Duodenal mucosa (tissue), 2 donors: ENCODE data around the gene CLEC16A.

Source experiments
- H3K27ac ChIP-seq: one replicate; pipeline ENCODE4 v1.7.0; 2013; ENCODE audit warnings: low read depth, low read length
- H3K27me3 ChIP-seq, 2 donors: one replicate each; pipeline ENCODE4 v1.7.0; 2013; ENCODE audit warnings: low read length in 2 of 2, control low read depth in 1 of 2; ENCODE audit not compliant: insufficient read depth in 2 of 2, control insufficient read depth in 1 of 2
- H3K36me3 ChIP-seq, 2 donors: one replicate each; pipeline ENCODE4 v1.7.0; 2013; ENCODE audit warnings: low read length in 2 of 2, control low read depth in 1 of 2; ENCODE audit not compliant: insufficient read depth in 2 of 2, control insufficient read depth in 1 of 2
- H3K4me1 ChIP-seq, 2 donors: one replicate each; pipeline ENCODE4 v1.7.0; 2013; ENCODE audit warnings: low read length in 2 of 2, control low read depth in 1 of 2; ENCODE audit not compliant: insufficient read depth in 2 of 2, control insufficient read depth in 1 of 2
- H3K4me3 ChIP-seq, 2 donors: one replicate each; pipeline ENCODE4 v1.7.0; 2013; ENCODE audit warnings: low read length in 2 of 2, low read depth in 1 of 2
- H3K9ac ChIP-seq, 2 donors: one replicate each; pipeline ENCODE4 v1.7.0; 2013; ENCODE audit warnings: low read length in 2 of 2, low read depth in 1 of 2
- H3K9me3 ChIP-seq, 2 donors: one replicate each; pipeline ENCODE4 v1.7.0; 2013; ENCODE audit warnings: low read length in 2 of 2, control low read depth in 1 of 2; ENCODE audit not compliant: control insufficient read depth in 1 of 2

CLEC16A gene

GRCh38 chr16:11159282-11159681, 214.9 kb downstream of the CLEC16A start:
- Histone ChIP-seq H3K9me3 (no peaks in the 10 kb centered on the region), H3K27ac (no peak overlapping the region), H3K27me3 (no peaks in the 10 kb centered on the region), H3K9ac (no peak overlapping the region), H3K4me3 (no peak overlapping the region), H3K36me3 (no peaks in the 10 kb centered on the region), H3K4me1 (no peaks in the 10 kb centered on the region)

DNA sequence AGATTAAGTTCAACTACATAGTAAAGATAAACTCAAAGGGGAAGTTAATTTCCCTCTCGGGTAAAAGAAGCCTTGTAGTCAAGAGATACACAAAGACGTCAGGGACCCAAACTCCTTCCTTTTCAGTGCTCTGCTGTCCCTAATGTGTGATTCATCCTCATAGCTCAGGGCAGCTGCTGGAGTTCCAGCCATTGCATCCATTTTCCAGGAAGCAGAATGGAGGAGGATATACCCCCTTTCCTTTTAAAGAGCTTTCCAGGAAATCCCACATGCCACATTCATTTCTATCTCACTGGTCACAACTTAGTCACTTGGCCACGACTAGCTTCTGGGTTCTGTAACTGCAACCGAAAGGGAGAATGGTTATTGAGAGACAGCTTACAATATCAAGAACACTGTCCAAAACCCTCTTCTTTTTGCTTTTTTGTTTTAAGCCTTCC, 216.3 kb downstream of the CLEC16A start:
- Histone ChIP-seq H3K36me3 (no peaks in the 10 kb centered on the region), H3K9ac (no peak overlapping the region), H3K4me3 (no peak overlapping the region), H3K27me3 (no peaks in the 10 kb centered on the region), H3K27ac (no peak overlapping the region), H3K4me1 (no peaks in the 10 kb centered on the region), H3K9me3 (no peaks in the 10 kb centered on the region)

DNA sequence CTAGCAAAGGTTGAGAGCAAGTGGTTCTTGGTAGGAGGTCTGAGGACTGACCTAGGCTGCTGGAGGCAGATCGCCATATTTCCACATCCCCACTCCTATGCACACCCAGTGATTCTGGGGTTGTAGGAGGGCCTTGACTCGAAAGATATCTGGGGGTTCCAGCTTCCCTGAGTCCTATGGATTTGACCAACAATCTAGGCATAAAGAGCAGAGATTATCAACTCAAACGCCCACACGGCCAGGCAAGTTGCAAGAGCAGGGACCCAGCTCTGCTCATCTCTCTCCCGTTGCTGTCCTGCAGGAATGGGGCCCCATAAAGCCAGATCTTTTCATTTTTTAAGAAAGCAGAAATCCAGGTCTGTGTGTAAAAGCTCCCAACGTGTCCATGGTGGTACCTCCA, 217.1 kb downstream of the CLEC16A start:
- H3K9me3 ChIP-seq = no peaks in the 10 kb centered on the region
- no peaks in the 10 kb centered on the region for H3K27me3 ChIP-seq
- no peak overlapping the region for H3K9ac ChIP-seq
- H3K27ac ChIP-seq = no peak overlapping the region
- no peaks in the 10 kb centered on the region for H3K4me1 ChIP-seq
- peaks cover 4% of the 10 kb centered on the region in 2 donors for H3K36me3 ChIP-seq
- no peak overlapping the region for H3K4me3 ChIP-seq

- Histone ChIP-seq H3K36me3 (peaks cover 10% of the 10 kb centered on the region in 2 donors), H3K9me3 (no peaks in the 10 kb centered on the region), H3K4me3 (no peak overlapping the region), H3K9ac (no peak overlapping the region), H3K27me3 (no peaks in the 10 kb centered on the region), H3K4me1 (no peaks in the 10 kb centered on the region), H3K27ac (no peak overlapping the region)
These were observed 217.6 kb downstream of the CLEC16A start for GRCh38 chr16:11161974-11162373.

- Histone ChIP-seq H3K4me3 (no peak overlapping the region), H3K4me1 (no peaks in the 10 kb centered on the region), H3K9ac (no peak overlapping the region), H3K9me3 (no peaks in the 10 kb centered on the region), H3K27ac (no peak overlapping the region), H3K27me3 (no peaks in the 10 kb centered on the region), H3K36me3 (peaks cover 17% of the 10 kb centered on the region in 2 donors)
These were observed 218.4 kb downstream of the CLEC16A start for GRCh38 chr16:11162586-11163268.

- no peaks in the 10 kb centered on the region for H3K9me3 ChIP-seq
- H3K27ac ChIP-seq = no peak overlapping the region
- no peaks in the 10 kb centered on the region for H3K4me1 ChIP-seq
- no peak overlapping the region for H3K9ac ChIP-seq
- no peak overlapping the region for H3K4me3 ChIP-seq
- peaks cover 20% of the 10 kb centered on the region in 2 donors for H3K36me3 ChIP-seq
- H3K27me3 ChIP-seq = no peaks in the 10 kb centered on the region
These were observed 219.4 kb downstream of the CLEC16A start for GRCh38 chr16:11163761-11164261.

GRCh38 chr16:11164482-11165270, 220.3 kb downstream of the CLEC16A start:
- H3K4me1 ChIP-seq = no peaks in the 10 kb centered on the region

DNA sequence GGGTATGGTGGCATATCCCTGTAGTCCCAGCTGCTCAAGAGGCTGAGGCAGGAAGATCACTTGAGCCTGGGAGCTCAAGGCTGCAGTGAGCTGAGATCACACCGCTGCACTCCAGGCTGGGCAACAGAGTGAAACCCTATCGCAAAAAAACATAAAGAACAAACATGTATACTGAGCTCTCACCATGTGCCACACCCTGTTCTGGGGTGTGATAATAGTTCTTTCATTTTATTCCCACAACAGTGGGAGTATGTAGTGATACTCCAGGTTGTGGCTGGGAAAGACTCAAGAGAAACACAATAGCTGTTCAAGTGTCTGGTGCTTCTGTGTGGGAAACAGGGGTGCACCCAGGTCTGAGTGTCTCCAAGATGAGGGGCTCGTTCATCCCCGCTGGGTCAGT, 221.0 kb downstream of the CLEC16A start:
- Histone ChIP-seq H3K27me3 (no peaks in the 10 kb centered on the region), H3K27ac (no peak overlapping the region), H3K9ac (no peak overlapping the region), H3K36me3 (peaks cover 23 to 25% of the 10 kb centered on the region in 2 donors), H3K4me1 (no peaks in the 10 kb centered on the region), H3K4me3 (no peak overlapping the region), H3K9me3 (no peaks in the 10 kb centered on the region)

More at GRCh38 chr16:11164482-11165270, 220.3 kb downstream of the CLEC16A start:
- Histone ChIP-seq H3K9ac (no peak overlapping the region), H3K9me3 (no peaks in the 10 kb centered on the region), H3K27ac (no peak overlapping the region), H3K36me3 (peaks cover 21 to 23% of the 10 kb centered on the region in 2 donors), H3K4me3 (no peak overlapping the region), H3K27me3 (no peaks in the 10 kb centered on the region)

DNA sequence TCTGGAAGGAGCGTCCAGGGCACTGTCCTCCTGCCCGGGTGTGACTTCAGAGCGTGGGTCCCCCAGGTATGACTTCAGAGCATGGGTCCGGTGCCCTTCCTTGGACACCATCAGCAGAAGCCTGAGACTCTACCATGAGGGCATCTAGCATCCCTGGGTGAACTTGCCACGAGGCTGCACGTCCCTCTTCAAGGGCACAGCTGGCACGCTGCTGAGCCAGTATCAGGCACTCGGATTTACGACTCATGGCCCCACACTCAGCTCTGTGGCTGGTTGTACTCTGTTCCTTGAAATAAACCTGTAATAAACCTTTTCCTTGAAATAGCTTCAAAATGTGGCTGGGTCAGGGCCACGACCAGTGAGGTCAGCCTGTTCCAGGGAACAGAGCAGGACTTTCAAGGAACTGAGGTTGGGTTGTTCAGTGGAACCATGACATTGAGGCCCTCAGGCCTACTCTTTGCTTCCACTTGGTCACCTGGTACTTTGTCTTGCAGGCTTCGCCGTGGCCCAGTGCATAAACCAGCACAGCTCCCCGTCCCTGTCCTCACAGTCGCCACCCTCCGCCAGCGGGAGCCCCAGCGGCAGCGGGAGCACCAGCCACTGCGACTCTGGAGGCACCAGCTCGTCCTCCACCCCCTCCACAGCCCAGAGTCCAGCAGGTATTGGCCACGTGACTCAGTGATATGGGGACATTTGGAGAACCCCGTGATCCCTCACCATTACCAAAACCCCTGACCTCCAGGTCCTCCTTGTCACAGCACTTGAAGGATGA, 221.7 kb downstream of the CLEC16A start:
- Histone ChIP-seq H3K9me3 (no peaks in the 10 kb centered on the region), H3K4me1 (no peaks in the 10 kb centered on the region), H3K27ac (no peak overlapping the region), H3K9ac (no peak overlapping the region), H3K36me3 (peaks cover 23 to 28% of the 10 kb centered on the region in 2 donors), H3K27me3 (no peaks in the 10 kb centered on the region), H3K4me3 (no peak overlapping the region)

DNA sequence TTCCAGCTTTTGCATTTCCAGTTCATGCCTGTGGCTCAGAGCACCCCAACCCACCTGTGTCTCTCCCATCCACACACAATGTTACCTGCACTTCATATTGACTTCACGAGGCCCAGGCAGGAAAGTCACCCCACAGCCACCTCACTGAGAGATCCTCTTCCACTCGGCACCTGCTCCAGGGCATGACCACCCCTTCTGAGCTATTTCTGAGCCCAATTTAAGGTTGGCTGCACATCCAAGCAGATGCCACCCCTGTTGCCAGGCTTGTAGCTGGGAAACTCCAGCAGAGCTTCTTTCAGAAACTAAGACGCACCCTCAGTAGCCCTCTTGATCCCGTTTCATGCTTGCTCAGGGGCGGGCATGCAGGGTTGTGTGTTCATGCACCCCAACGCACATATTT, 223.2 kb downstream of the CLEC16A start:
- Histone ChIP-seq H3K4me3 (no peak overlapping the region), H3K9ac (no peak overlapping the region), H3K36me3 (peaks cover 23 to 34% of the 10 kb centered on the region in 2 donors), H3K4me1 (no peaks in the 10 kb centered on the region), H3K27me3 (no peaks in the 10 kb centered on the region), H3K27ac (no peak overlapping the region), H3K9me3 (no peaks in the 10 kb centered on the region)
